NCI-H2171 treated with DMSO at 0.1 percent for 48 hours (cell line): Measurements from ENCODE around the gene ATP11A.
"Not testable (repeated sequence)": the region's sequence is repeated elsewhere in the genome, so short reads cannot be mapped to it uniquely, and the experiment has no call there.

ENCODE experiments used
- DNase-seq: peaks from one replicate; lab custom pipeline; 2025; lab: John Stamatoyannopoulos, UW

The ATP11A gene

GRCh38 chr13:112880221-112880641 is 190.4 kb downstream of the ATP11A start:
- DNase-seq, result no peak

GRCh38 chr13:112880976-112881540 is 191.2 kb downstream of the ATP11A start:
- no peak for DNase-seq

GRCh38 chr13:112881656-112882554 is 192.1 kb downstream of the ATP11A start:
- DNase-seq, result no peak

- DNase-seq, result no peak
These were observed 192.8 kb downstream of the ATP11A start for GRCh38 chr13:112882555-112883024.

- DNase-seq, result no peak
These were observed 193.6 kb downstream of the ATP11A start for GRCh38 chr13:112883241-112883945.

DNA sequence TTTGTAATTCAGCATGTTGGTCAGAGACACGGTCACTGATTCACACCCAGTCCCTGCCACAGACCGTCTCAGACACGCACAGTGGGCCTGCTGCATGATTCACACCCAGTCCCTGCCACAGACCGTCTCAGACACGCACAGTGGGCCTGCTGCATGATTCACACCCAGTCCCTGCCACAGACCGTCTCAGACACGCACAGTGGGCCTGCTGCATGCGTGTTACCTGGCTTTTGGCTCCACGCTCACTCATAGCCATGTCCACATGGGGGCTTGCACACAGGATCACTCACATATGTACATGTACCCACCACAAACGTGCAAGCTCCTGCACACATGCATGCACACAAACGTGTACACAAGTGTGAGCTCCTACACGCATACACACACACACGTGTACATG is 194.9 kb downstream of the ATP11A start:
- not testable (repeated sequence) for DNase-seq

GRCh38 chr13:112885242-112885781 is 195.5 kb downstream of the ATP11A start:
- DNase-seq, result no peak

GRCh38 chr13:112885782-112886268 is 196.0 kb downstream of the ATP11A start:
- no peak for DNase-seq

DNA sequence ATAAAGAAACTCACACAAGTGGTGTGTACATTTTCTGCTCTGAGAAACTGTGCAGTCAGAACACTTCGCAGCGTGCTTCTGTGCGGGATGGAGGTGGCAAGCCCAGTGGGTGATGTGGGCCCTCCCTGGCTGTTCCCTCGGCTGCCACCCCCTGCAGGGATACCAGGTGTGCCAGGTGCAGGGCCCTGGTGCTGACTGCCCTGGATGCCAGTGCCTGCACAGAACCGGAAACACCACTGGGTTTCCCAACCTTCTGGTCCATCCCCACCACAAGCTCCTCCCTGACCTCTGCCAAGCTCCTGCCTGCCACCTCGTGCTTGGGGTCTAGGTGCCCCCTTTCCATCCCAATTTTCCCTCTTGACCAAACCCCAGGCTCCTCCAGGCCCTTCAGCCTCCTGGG is 197.3 kb downstream of the ATP11A start:
- DNase-seq, result no peak

DNA sequence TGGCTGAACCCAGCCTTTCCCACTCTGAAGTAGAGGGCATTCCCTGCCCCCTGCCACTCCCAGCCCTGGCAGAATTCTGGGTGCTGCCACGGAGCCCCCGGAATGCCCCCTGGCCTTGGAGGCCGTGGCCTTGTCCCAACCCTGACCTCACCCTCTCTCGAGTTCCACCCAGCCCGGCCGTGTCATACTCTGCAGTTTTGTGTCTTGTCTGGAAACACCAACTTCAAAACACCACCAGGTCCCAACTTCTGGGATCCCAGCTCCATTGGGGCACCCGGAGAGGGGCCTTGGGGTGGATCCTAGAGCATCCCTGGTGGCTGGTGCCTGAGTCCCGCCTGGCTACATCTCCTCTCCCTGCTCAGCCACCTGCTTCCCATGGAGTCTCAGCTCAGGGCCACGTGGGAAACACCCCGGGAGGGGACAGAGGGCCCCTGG is 197.7 kb downstream of the ATP11A start:
- no peak for DNase-seq

DNA sequence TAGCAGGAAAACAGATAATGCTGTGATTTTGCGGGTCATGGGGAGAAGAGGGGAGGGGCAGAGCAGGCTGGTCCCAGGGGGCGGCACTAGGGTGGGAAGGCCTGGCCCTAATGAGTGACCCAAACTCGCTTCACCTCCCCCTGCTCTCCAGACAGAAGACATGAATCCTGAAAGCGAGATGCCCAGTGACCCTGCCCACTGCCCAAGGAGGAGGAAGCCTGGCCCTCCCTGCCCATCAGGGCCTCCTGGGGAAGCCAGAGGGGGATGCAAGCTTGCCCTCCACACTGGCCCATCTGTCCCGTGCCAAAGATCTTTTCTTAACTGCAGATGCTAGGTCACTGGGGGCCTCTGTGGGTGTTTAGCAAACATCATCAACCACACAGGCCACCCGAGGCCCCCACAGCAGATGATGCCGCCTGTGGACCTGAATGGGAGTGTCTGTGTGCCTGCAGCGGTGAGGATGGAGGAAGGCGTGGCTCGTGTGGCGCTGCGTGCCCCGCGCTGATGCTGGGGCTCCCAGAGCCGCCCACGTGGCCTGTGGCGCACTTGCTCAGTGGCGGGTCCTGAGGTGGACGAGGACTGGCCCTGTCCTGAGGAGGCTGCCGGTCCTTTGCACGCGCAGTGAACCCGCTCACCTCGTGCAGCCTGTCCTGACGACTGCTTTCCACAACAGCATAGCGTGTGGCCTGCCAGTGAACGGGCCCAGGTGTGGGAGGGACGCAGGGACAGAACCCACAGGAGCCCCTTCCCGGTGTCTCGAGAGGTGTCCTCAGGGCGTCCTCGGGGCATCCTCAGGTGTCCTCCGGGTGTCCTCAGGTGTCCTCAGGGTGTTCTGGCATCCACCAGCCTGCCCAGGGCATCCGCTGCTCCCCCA is 198.6 kb downstream of the ATP11A start:
- no peak for DNase-seq

DNA sequence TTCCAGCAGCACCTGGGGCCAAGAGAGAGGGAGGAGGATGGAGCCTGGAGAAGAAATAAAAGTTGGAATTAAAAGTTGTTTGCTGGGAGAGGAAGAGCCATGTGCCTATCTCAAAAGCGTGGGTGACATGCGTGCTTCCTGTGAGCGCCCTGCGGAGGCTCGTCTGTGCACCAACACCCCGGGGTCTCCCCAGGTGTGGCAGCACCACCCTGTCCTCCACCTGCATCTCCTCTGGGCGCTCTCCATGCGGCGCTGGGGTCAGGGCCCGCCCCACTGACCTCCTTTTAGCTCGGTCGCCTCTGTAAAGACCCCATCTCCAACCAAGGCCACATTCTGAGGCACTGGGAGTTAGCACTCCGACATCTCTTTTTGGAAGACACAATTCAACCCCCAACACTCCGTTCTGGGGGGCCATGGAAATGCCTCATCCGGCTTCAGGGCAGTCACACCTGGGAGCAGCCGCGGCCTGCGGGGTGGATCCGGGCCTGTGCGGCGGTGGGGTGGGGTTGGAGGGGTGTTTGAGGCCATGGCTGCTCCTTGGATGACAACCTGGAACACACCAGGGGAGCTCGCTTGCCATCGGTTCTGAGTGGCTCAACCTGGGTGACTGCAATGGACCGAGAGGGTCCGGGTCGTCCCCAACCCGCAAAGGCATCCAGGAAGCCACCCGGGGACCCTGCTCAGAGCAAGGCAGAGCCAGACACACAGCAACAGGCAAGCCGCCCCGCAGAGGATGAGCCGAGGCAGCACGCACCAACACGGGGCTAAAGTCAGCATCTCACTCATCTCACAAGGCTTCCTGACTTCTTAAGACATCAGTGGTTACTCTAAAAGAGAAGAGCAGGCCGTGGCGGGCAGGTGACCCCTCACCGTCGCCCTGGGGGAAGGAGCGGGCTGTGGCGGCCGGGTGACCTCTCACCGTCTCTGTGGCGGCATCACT is 199.8 kb downstream of the ATP11A start:
- DNase-seq, result no peak

- no peak for DNase-seq
These were observed 200.7 kb downstream of the ATP11A start for GRCh38 chr13:112890316-112891145.

DNA sequence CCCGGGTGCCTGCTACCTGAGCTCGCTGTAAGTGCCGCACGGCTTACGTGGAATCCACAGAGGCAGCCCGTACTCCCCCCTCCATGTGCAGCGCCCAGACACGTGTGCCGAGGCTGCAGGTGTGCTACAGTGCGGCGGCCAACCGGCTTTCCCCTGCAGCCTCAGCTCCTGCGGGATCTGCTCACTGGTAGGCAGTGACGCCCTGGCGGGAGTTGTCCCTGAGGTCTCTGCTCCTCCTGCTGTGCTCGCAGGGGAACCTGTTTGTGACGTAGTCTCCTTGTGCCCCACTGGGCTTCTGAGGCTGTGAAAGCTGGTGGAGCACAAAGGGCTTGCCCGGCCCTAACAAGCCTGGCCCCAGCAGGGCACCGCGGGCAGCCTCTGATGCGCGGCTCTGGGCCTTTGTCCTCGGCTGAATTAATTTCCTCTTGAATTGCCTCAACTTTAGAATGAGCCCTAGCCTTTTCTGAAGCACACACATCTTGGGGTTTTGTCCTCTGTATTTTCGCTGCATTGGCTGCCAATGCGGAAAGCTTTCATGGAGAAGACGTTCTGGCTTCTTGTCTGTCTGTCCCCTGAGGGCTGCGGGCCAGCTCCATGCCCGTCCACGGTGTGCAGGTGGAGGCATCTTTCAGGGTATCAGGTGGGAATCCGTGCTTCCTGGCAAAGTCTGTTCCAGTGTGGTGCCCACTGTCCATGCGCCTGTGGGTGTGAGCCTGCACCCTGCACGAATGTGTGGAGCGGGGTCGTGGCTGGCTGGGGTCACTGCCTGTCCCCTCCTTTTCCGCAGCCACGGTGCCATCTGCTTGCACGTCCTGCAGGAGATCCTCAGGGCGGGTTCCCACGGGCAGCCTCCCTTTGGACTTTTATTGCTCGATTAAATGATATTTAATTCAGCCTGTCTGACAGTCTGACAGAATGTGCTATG is 201.9 kb downstream of the ATP11A start:
- DNase-seq, result no peak

- no peak for DNase-seq
These were observed 202.8 kb downstream of the ATP11A start for GRCh38 chr13:112892426-112893206.

DNA sequence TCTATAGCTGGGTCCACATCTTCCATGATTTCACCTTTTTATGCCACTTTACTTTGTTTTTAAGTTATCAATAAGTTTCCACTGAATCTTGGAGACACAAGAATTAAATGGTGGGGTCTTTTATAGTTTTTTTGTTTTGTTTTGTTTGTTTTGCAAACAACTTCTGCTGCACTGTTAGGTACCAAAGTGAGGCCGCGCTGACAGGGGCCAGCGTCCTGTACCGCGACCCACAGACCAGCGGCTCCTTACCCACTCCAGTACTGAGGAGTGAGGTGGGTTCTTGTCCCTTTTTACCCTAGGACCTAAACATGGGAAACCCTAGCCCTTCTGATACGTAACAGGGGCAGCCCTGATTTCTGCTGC is 203.3 kb downstream of the ATP11A start:
- DNase-seq, result no peak
